HEK293 (cell line): Measurements from ENCODE around the gene TTYH2.

Experiments used
- CTCF ChIA-PET: fragments of 350-600 bp; formaldehyde crosslinking; extraction: SDS; loops from one replicate; lab custom pipeline; 2021; ENCODE audit warnings: antibody characterized with exemption; lab: Yijun Ruan, JAX
- POLR2A ChIA-PET: fragments of 300-600 bp; formaldehyde crosslinking; extraction: SDS; loops from one replicate; lab custom pipeline; 2020; ENCODE audit warnings: antibody characterized with exemption, inconsistent platforms; lab: Yijun Ruan, JAX
- H3K27ac ChIP-seq: fragments of 200-500 bp; sonication (Bioruptor generic); 2 replicates; pipeline ENCODE4 v1.5.1; 2014; ENCODE audit warnings: low read depth, low read length, control low read depth, inconsistent platforms; ENCODE audit errors: extremely low read depth
- H3K36me3 ChIP-seq, 2 experiments: fragments of 200-500 bp in 1 of 2; sonication (Bioruptor generic) in 1 of 2; 1 replicate in 1 of 2; 2 replicates in 1 of 2; pipeline ENCODE4 v1.5.1; 2014 to 2017; ENCODE audit warnings: inconsistent platforms in 2 of 2, low read length in 2 of 2; ENCODE audit not compliant: control insufficient read depth in 2 of 2, insufficient read depth in 1 of 2
- H3K4me1 ChIP-seq: fragments of 200-500 bp; sonication (Bioruptor generic); 2 replicates; pipeline ENCODE4 v1.5.1; 2014; ENCODE audit warnings: mild to moderate bottlenecking, low read length, inconsistent platforms; ENCODE audit not compliant: control insufficient read depth, insufficient read depth
- H3K4me3 ChIP-seq: 2 replicates; pipeline ENCODE4 v1.5.1; 2011; ENCODE audit warnings: low read depth, mild to moderate bottlenecking, control low read depth, low read length, moderate library complexity
- H3K9me3 ChIP-seq: fragments of 200-500 bp; sonication (Bioruptor generic); 2 replicates; pipeline ENCODE4 v1.5.1; 2014; ENCODE audit warnings: low read depth, low read length, inconsistent platforms; ENCODE audit not compliant: control insufficient read depth, insufficient read depth
- SETDB1 ChIP-seq: IDR thresholded peaks from one replicate; pipeline ENCODE4 v1.6.1; 2017; ENCODE audit warnings: mild to moderate bottlenecking, low read length, moderate library complexity, mixed read lengths; ENCODE audit not compliant: insufficient read length
- TRIM28 ChIP-seq: IDR thresholded peaks from 2 replicates; pipeline ENCODE4 v1.6.1; 2011; ENCODE audit warnings: low read length, control low read depth, borderline replicate concordance
- ZNF302 ChIP-seq: fragments of 450-650 bp; formaldehyde crosslinking; IDR thresholded peaks from 2 replicates; pipeline ENCODE4 v1.5.1; 2016; ENCODE audit warnings: missing biosample characterization, missing genetic modification characterization, low read depth
- ZNF311 ChIP-seq: fragments of 450-650 bp; formaldehyde crosslinking; IDR thresholded peaks from 2 replicates; pipeline ENCODE4 v1.5.1; 2017; ENCODE audit warnings: missing biosample characterization, missing genetic modification characterization, borderline replicate concordance
- ZNF391 ChIP-seq: fragments of 450-650 bp; formaldehyde crosslinking; IDR thresholded peaks from 2 replicates; pipeline ENCODE4 v1.5.1; 2016; ENCODE audit warnings: low read depth, missing biosample characterization, missing genetic modification characterization, borderline replicate concordance
- ZNF529 ChIP-seq: fragments of 450-650 bp; formaldehyde crosslinking; IDR thresholded peaks from 2 replicates; pipeline ENCODE4 v1.5.1; 2017; ENCODE audit warnings: missing genetic modification characterization, missing biosample characterization; ENCODE audit not compliant: insufficient replicate concordance
- ZNF621 ChIP-seq: fragments of 450-650 bp; formaldehyde crosslinking; IDR thresholded peaks from 2 replicates; pipeline ENCODE4 v1.5.1; 2017; ENCODE audit warnings: missing biosample characterization, missing genetic modification characterization
- ZNF660 ChIP-seq: fragments of 450-650 bp; IDR thresholded peaks from 2 replicates; pipeline ENCODE4 v1.5.1; 2018; ENCODE audit warnings: missing biosample characterization, mild to moderate bottlenecking, missing genetic modification characterization
- TF ChIP-seq, protein P1 (sequence below): fragments of 450-650 bp; formaldehyde crosslinking; IDR thresholded peaks from 2 replicates; pipeline ENCODE4 v1.5.1; 2016; ENCODE audit warnings: missing biosample characterization, missing genetic modification characterization
- TF ChIP-seq, protein P2 (sequence below): IDR thresholded peaks from 2 replicates; pipeline ENCODE4 v1.6.1; 2011; ENCODE audit warnings: mild to moderate bottlenecking, low read depth, low read length, borderline replicate concordance
- TF ChIP-seq, protein P3 (sequence below): fragments of 450-650 bp; formaldehyde crosslinking; IDR thresholded peaks from 2 replicates; pipeline ENCODE4 v1.5.1; 2016; ENCODE audit warnings: missing biosample characterization, missing genetic modification characterization
- TF ChIP-seq, protein P4 (sequence below): fragments of 450-650 bp; formaldehyde crosslinking; IDR thresholded peaks from 2 replicates; pipeline ENCODE4 v1.5.1; 2017; ENCODE audit warnings: missing biosample characterization, missing genetic modification characterization
- TF ChIP-seq, protein P5 (sequence below): fragments of 450-650 bp; formaldehyde crosslinking; IDR thresholded peaks from 2 replicates; pipeline ENCODE4 v1.5.1; 2016; ENCODE audit warnings: missing biosample characterization, missing genetic modification characterization, borderline replicate concordance
- TF ChIP-seq, protein P6 (sequence below): fragments of 450-650 bp; formaldehyde crosslinking; IDR thresholded peaks from 2 replicates; pipeline ENCODE4 v1.5.1; 2016; ENCODE audit warnings: missing biosample characterization, missing genetic modification characterization

TTYH2 gene

DNA sequence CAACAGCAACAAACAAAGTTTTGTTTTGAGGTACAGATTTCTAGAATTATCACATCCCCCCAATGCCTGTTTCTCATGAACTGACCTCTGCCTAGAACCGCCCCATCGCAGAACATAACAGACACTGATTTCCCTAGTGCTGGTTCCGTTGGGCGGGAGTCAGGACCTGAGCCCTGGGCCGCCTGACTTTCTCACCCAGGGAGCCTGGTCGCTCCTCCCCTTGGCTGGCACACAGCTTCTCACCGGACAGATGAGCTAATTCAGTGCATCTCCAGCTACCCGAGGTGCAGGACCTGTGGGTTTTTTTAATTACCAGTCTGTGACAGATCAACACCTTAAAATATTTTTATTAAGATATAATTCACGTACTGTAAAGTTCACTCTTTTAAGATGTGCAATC, 30.0 kb upstream of the TTYH2 start (continued):
- TF ChIP-seq, protein P1, sequence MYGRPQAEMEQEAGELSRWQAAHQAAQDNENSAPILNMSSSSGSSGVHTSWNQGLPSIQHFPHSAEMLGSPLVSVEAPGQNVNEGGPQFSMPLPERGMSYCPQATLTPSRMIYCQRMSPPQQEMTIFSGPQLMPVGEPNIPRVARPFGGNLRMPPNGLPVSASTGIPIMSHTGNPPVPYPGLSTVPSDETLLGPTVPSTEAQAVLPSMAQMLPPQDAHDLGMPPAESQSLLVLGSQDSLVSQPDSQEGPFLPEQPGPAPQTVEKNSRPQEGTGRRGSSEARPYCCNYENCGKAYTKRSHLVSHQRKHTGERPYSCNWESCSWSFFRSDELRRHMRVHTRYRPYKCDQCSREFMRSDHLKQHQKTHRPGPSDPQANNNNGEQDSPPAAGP (tag by site-specific recombination), result no peak
- no peak for TF ChIP-seq ZNF391 (tag by site-specific recombination)
- TF ChIP-seq, protein P2, sequence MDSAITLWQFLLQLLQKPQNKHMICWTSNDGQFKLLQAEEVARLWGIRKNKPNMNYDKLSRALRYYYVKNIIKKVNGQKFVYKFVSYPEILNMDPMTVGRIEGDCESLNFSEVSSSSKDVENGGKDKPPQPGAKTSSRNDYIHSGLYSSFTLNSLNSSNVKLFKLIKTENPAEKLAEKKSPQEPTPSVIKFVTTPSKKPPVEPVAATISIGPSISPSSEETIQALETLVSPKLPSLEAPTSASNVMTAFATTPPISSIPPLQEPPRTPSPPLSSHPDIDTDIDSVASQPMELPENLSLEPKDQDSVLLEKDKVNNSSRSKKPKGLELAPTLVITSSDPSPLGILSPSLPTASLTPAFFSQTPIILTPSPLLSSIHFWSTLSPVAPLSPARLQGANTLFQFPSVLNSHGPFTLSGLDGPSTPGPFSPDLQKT, result no peak
- no peak for TF ChIP-seq ZNF302 (tag by site-specific recombination)
- TF ChIP-seq ZNF311 (tag by site-specific recombination), result no peak
- TF ChIP-seq TRIM28, result no peak
- no peak for TF ChIP-seq SETDB1

DNA sequence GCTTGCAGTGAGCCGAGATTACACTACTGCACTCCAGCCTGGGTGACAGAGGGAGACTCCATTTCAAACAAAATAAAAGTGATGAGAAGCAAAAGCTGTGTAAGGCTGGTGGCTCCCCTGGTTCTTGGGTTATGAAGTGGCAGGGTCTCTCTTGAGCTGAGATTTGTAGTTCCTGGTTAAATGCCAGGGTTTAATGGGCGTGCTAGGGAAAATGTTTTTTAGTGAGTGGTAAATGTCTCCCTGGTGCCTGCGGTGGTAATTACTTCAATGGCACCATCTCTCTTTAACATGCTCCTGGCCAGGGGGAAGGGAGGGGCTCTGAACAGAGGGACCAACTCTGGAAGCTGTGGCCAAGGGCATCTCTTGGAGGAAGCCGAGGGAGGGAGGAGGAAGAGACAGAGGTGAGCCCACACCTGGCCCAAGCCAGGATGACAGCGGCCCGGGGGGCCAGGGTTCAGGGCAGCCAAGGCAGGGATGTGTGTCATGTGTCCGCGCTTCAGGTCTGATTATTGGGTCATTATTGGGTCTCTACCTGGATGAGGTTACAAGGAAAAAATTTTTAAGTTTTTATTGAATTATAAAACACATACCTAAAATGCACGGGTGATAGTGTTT, 27.7 kb upstream of the TTYH2 start:
- H3K4me3 ChIP-seq, result no peak overlapping the region
- CTCF ChIA-PET, result interaction anchor here (1.4 to 2.7 kb wide), 2 partner anchors 14 to 95 kb away, joined by 4 to 17 read pairs; no protein-coding TSS in a partner anchor
- POLR2A ChIA-PET, result no interaction called here
- H3K4me1 ChIP-seq, result no peaks in the 10 kb centered on the region
- no peaks in the 10 kb centered on the region for H3K36me3 ChIP-seq
- H3K27ac ChIP-seq, result no peak overlapping the region
- TF ChIP-seq ZNF660, result no peak
- TF ChIP-seq, protein P3, sequence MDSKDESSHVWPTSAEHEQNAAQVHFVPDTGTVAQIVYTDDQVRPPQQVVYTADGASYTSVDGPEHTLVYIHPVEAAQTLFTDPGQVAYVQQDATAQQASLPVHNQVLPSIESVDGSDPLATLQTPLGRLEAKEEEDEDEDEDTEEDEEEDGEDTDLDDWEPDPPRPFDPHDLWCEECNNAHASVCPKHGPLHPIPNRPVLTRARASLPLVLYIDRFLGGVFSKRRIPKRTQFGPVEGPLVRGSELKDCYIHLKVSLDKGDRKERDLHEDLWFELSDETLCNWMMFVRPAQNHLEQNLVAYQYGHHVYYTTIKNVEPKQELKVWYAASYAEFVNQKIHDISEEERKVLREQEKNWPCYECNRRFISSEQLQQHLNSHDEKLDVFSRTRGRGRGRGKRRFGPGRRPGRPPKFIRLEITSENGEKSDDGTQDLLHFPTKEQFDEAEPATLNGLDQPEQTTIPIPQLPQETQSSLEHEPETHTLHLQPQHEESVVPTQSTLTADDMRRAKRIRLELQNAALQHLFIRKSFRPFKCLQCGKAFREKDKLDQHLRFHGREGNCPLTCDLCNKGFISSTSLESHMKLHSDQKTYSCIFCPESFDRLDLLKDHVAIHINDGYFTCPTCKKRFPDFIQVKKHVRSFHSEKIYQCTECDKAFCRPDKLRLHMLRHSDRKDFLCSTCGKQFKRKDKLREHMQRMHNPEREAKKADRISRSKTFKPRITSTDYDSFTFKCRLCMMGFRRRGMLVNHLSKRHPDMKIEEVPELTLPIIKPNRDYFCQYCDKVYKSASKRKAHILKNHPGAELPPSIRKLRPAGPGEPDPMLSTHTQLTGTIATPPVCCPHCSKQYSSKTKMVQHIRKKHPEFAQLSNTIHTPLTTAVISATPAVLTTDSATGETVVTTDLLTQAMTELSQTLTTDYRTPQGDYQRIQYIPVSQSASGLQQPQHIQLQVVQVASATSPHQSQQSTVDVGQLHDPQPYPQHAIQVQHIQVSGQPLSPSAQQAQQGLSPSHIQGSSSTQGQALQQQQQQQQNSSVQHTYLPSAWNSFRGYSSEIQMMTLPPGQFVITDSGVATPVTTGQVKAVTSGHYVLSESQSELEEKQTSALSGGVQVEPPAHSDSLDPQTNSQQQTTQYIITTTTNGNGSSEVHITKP (tag by site-specific recombination), result peak; percentile 87
- TF ChIP-seq, all 188 proteins: peak for 1
- H3K9me3 ChIP-seq, result no peaks in the 10 kb centered on the region

DNA sequence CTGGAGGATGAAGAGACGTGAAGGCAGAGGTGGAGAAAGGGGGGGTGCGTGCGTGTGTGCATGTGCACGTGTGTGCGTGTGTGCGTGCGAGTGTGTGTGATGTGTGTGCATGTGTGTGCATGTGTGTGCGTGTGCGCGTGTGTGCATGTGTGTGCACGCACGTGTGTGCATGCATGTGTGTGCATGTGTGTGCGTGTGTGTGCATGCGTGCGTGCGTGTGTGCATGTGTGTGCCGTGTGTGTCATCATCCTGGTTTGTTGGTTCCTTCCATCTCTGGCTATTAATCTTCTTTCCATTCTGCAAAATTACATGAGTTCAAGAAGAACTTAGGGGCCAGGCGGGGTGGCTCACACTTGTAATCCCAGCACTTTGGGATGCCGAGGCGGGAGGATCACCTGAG, 26.9 kb upstream of the TTYH2 start:
- ChIA-PET POLR2A (no interaction called here), CTCF (interaction anchor here (1.4 to 2.7 kb wide), 2 partner anchors 13 to 96 kb away, joined by 4 to 17 read pairs; no protein-coding TSS in a partner anchor)
- Histone ChIP-seq H3K4me1 (no peaks in the 10 kb centered on the region), H3K27ac (no peak overlapping the region), H3K4me3 (no peak overlapping the region), H3K9me3 (no peaks in the 10 kb centered on the region), H3K36me3 (no peaks in the 10 kb centered on the region)
- TF ChIP-seq, protein P4, sequence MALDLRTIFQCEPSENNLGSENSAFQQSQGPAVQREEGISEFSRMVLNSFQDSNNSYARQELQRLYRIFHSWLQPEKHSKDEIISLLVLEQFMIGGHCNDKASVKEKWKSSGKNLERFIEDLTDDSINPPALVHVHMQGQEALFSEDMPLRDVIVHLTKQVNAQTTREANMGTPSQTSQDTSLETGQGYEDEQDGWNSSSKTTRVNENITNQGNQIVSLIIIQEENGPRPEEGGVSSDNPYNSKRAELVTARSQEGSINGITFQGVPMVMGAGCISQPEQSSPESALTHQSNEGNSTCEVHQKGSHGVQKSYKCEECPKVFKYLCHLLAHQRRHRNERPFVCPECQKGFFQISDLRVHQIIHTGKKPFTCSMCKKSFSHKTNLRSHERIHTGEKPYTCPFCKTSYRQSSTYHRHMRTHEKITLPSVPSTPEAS, result peak; percentile 100
- TF ChIP-seq ZNF529, result no peak

DNA sequence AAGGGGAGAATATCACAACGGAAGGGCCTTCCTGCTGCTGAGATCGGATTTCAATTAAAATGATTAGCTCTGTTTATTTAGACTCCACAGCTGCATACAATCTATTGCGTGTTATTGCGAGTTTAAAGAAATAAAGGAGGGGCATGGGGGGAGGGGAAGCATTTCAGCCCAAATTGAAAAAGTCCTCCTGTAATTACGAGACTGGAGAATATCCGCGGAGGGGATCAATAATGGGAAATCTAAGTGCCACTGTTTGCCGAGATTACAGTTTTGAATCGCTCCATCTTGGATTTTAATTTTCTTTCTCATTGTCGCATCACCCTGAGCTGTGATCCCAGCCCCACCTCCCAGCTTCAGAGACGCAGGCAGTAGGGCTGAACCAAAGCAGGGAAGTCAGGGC, 25.6 kb upstream of the TTYH2 start:
- no peaks in the 10 kb centered on the region for H3K9me3 ChIP-seq
- H3K4me3 ChIP-seq, result no peak overlapping the region
- no peaks in the 10 kb centered on the region for H3K36me3 ChIP-seq
- TF ChIP-seq, protein P5, sequence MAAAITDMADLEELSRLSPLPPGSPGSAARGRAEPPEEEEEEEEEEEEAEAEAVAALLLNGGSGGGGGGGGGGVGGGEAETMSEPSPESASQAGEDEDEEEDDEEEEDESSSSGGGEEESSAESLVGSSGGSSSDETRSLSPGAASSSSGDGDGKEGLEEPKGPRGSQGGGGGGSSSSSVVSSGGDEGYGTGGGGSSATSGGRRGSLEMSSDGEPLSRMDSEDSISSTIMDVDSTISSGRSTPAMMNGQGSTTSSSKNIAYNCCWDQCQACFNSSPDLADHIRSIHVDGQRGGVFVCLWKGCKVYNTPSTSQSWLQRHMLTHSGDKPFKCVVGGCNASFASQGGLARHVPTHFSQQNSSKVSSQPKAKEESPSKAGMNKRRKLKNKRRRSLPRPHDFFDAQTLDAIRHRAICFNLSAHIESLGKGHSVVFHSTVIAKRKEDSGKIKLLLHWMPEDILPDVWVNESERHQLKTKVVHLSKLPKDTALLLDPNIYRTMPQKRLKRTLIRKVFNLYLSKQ (tag by site-specific recombination), result no peak
- TF ChIP-seq, protein P6, sequence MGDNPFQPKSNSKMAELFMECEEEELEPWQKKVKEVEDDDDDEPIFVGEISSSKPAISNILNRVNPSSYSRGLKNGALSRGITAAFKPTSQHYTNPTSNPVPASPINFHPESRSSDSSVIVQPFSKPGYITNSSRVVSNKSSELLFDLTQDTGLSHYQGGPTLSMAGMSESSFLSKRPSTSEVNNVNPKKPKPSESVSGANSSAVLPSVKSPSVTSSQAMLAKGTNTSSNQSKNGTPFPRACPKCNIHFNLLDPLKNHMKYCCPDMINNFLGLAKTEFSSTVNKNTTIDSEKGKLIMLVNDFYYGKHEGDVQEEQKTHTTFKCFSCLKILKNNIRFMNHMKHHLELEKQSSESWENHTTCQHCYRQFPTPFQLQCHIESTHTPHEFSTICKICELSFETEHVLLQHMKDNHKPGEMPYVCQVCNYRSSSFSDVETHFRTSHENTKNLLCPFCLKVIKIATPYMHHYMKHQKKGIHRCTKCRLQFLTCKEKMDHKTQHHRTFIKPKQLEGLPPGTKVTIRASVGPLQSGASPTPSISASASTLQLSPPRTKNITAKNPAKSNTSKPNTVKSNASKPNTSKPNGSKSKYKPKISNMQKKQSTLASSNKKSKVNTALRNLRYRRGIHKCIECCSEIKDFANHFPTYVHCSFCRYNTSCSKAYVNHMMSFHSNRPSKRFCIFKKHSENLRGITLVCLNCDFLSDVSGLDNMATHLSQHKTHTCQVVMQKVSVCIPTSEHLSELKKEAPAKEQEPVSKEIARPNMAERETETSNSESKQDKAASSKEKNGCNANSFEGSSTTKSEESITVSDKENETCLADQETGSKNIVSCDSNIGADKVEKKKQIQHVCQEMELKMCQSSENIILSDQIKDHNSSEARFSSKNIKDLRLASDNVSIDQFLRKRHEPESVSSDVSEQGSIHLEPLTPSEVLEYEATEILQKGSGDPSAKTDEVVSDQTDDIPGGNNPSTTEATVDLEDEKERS, result no peak
- no peak for TF ChIP-seq ZNF621
- TF ChIP-seq, all 188 proteins: peak for 0
- ChIA-PET POLR2A (interaction anchor here (0.6 kb wide), 1 partner anchor 19 kb away, joined by 3 read pairs; no protein-coding TSS in a partner anchor), CTCF (interaction anchor here (0.7 to 2.7 kb wide), 3 partner anchors 10 to 118 kb away, joined by 3 to 17 read pairs (median 4); no protein-coding TSS in a partner anchor)
- no peaks in the 10 kb centered on the region for H3K4me1 ChIP-seq
- H3K27ac ChIP-seq, result no peak overlapping the region
